HG02943 (cell line): ENCODE measurements around the gene HSD11B1.
A peak's percentile ranks its signal among the peaks of the same experiment; 100 is the strongest.

ENCODE experiments used
- ATAC-seq: cut with Tn5 transposase; IDR thresholded peaks from one replicate; pipeline ENCODE4 v1.9.1; 2021; ENCODE audit warnings: mild to moderate bottlenecking, low read depth, moderate library complexity; ENCODE audit not compliant: unreplicated experiment

Gene HSD11B1

DNA sequence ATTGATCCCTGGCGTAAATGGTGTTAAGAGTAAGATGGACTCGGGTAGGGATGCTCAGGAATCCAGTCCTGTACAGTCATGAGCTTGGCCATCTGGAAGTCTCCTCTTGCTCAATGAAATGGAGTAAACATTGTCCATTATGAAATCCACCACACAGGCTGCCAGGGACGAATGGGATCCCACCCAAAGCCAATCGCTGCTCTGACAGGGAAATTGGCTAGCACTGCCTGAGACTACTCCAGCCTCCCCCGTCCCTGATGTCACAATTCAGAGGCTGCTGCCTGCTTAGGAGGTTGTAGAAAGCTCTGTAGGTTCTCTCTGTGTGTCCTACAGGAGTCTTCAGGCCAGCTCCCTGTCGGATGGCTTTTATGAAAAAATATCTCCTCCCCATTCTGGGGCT lies at the start of gene HSD11B1:
HSD11B1 (plus strand) TSS at position 263 of the 400 bp plus-strand sequence; CDS start at position 360, 97 bp downstream.
- ATAC-seq, result no peak

DNA sequence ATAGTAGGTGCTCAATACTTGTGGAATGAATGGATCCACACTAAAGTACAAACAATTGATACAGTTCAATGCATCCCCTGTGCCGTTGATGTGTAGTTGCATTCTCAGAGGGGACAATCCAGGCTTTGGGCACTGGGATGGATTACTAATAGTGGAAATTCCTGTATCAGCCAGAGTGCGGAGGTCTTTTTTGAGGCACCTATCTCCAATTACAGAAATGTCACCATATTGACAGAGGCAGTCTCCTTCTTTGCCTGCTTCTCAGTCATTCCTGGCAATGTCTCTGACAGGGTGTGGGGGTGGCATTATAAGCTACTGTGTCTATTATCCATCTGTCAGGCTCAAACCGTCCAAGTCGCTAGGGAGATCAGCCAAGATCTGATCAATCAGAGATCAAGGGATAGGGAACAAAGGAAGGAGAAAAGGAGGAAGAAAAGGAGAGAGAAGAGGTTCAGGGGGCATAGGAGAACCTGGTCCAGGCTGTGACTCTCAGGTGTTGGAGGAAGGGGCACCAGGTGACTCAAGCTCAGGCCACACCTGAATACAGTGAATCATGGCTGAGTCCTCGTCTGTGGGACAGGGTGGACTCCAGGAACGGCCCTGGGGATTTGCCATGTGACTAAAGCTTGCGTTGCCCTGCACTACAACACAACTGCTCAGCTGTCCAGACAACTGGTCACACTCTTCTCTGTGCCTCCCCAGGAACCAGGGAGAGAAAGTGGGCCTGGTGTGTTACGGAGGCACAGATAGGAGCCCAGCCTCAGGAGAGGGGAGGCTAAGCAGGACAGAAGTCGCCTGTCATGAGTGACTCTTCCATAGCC lies 49.0 kb upstream of the HSD11B1 start:
- ATAC-seq, result no peak

- ATAC-seq, result no peak
These were observed 47.3 kb upstream of the HSD11B1 start for GRCh38 chr1:209657140-209657879.

DNA sequence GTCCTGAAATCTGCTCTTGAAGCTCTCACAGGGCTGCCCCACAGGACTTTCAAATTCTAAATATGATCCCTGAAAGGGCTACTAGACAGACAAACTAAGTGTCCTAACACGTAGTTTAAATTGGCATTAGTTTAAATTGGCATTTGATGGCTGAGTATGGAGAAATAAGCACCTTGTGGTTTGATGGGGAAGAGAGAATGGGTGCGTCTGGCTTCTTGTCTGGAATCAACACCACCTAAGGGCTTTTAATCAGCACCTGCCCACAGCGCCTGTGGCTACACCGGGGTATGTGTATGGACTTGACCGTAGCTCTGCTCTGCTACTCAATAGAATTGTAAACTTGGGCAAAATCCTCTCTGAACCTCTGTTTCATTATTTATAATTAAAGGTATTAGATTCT lies 46.7 kb upstream of the HSD11B1 start:
- no peak for ATAC-seq

- ATAC-seq, result peak; percentile 60
These were observed 44.7 kb upstream of the HSD11B1 start for GRCh38 chr1:209659909-209660308.

- ATAC-seq, result no peak
These were observed 43.6 kb upstream of the HSD11B1 start for GRCh38 chr1:209661071-209661470.

GRCh38 chr1:209662879-209663327 lies 41.7 kb upstream of the HSD11B1 start:
- ATAC-seq, result no peak

DNA sequence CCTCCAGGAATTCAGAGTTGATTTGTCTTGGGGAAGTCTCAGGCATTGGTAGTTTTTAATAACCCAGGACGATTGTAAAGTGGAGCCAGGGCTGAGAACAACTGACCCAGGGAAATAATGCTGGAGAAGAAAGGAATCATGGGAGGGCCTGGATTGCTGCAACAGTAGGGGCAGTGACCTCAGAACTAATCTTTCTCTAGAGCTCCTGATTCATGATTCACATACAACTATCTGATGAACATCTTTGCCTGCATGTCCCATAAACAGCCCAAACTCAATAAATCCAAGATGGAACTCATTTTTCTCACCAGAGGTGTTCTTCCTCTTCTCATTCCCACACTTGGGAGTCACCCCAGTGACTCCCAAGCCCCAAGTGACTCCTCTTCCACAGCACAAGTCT lies 37.5 kb upstream of the HSD11B1 start:
- no peak for ATAC-seq

GRCh38 chr1:209667708-209668107 lies 36.9 kb upstream of the HSD11B1 start:
- ATAC-seq, result no peak

- no peak for ATAC-seq
These were observed 34.1 kb upstream of the HSD11B1 start for GRCh38 chr1:209670441-209671082.

DNA sequence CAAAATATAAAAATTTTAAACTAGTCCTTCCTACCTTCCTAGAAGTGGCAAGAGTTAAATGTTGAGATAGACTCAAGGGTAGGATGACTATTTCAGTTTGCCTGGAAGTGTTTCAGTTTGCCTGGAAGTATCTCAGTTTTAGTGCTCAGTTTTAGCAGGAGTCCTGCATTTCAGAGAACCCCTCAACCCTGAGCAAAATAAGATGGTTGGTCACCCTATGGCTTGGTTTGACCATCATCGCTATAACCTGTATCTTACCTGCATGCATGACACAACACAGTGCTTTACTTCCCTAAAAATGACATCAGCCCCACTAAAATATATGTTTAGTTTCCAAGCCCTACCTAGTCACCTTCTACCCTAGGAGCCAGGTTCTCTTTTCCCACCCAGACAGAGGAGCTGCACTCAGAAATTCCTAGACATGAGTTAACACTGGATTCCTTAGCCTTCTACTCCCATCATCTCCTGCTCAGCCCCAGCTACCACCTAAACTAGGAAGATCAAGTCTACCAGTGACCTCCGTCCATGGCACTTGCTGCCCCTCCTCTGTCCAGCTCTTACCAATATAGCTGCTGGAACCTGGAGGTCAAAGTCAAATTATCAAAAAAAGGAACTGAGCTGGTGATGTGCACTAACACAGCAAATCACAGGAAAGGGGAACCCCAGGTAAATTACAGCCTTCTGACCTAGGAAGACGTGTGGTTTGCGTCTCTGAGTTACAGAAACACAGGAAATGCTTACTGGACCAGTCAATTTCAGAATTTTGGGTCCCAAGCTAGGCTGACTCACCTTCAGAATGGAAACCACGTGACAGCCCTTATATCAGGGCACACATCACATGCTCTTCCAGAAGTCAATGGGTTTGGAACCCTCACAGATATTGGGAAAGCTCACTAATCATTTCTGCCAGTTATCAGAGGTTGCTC lies 31.7 kb upstream of the HSD11B1 start:
- ATAC-seq, result peak; percentile 86

DNA sequence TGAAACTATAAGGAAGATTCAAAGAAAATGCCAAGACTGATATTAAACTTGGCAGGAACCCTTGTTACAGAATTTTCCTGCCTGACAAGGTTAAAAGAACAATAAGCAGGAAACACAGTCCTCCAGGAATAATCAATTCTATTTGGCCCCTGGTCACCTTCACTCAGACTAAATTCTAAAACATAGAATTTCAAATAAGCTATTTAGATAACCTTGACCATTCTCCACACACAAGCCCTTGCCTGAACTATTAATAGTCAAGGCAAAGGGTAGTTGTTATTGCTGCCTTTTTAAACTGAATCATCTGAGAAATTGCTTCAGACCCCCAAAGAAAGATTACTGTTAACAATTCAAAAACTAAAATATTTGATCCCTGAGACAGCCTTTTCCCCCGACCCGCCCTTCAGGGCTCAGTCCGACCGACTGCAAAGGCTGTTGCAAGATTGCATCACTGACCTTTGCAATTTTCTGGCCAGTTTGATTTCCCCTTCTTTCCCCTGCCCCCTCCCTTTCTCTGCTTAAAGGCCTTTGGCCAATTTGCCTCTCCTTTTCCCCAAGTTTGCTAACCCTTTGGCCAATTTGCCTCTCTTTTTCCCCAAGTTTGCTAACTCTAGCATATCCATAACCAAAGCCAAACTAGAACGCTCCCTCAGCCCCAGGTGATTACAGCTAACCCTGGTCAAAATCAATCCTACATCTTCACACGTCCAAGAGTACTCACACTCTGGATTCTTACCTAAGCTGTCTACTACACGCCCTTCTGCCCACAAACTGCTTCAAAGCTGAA lies 30.8 kb upstream of the HSD11B1 start:
- ATAC-seq, result no peak

- no peak for ATAC-seq
These were observed 29.6 kb upstream of the HSD11B1 start, which contains the start of gene G0S2 for GRCh38 chr1:209674957-209675564. Gene G0S2 (plus strand): TSS chr1:209675412. CDS start chr1:209675685, 273 bp downstream.

DNA sequence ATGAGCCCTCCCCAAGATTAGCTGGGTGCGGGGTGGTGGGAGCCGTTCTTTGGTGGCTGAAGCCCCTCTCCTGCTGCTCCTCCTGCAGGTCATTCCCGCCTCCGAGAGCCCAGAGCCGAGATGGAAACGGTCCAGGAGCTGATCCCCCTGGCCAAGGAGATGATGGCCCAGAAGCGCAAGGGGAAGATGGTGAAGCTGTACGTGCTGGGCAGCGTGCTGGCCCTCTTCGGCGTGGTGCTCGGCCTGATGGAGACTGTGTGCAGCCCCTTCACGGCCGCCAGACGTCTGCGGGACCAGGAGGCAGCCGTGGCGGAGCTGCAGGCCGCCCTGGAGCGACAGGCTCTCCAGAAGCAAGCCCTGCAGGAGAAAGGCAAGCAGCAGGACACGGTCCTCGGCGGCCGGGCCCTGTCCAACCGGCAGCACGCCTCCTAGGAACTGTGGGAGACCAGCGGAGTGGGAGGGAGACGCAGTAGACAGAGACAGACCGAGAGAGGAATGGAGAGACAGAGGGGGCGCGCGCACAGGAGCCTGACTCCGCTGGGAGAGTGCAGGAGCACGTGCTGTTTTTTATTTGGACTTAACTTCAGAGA lies 29.0 kb upstream of the HSD11B1 start:
- ATAC-seq, result no peak

- ATAC-seq, result no peak
These were observed 25.6 kb upstream of the HSD11B1 start for GRCh38 chr1:209678981-209679539.

- ATAC-seq, result no peak
These were observed 18.8 kb upstream of the HSD11B1 start for GRCh38 chr1:209685821-209686220.

DNA sequence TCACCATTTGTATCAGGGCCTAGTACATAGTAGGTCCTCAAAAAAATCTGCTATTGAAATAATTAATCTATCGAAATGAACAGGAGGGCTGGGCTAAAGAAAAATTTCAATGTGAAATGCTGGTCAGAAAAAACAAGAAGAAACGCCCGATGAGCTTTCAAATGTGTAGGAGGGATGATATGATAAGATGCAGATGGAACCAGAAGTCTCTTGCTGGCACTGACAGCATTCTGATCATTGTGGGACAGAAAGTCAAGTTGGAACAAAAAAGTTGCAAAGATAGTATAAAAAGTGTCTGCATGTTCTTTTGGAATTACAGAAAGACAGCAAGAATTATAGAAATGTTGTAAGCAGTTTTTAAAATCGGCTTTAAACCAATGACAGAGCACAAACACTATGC lies 18.3 kb upstream of the HSD11B1 start:
- no peak for ATAC-seq

- ATAC-seq, result no peak
These were observed 15.9 kb upstream of the HSD11B1 start for GRCh38 chr1:209688746-209689234.
